ENCODE results near the gene MRPL20.
"Not testable (repeated sequence)": the region's sequence is repeated elsewhere in the genome, so short reads cannot be mapped to it uniquely, and the experiment has no call there.

Gene MRPL20

GRCh38 chr1:1406101-1406820 is 832 bp downstream of the MRPL20 start:
- no peak for DNase-seq (ENCODE audit: low read depth)

- DNase-seq (ENCODE audit: low read depth): no peak
These were observed 3.4 kb downstream of the MRPL20 start for GRCh38 chr1:1403653-1404052.

DNA sequence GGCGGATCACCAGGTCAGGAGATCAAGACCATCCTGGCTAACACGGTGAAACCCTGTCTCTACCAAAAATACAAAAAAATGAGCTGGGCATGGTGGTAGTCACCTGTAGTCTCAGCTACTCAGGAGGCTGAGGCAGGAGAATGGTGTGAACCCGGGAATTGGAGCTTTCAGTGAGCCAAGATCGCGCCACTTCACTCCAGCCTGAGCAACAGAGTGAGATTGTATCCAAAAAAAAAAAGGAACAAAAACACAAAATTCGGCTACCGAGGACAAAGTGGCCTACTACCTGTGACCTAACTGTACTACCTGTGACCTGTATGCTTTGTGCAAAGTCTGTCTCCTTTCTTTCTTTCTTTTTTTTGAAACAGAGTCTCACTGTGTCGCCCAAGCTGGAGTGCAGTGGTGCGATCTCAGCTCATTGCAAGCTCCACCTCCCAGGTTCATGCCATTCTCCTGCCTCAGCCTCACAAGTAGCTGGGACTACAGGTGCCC is 4.1 kb downstream of the MRPL20 start:
- not testable (repeated sequence) for DNase-seq (ENCODE audit: low read depth)

DNA sequence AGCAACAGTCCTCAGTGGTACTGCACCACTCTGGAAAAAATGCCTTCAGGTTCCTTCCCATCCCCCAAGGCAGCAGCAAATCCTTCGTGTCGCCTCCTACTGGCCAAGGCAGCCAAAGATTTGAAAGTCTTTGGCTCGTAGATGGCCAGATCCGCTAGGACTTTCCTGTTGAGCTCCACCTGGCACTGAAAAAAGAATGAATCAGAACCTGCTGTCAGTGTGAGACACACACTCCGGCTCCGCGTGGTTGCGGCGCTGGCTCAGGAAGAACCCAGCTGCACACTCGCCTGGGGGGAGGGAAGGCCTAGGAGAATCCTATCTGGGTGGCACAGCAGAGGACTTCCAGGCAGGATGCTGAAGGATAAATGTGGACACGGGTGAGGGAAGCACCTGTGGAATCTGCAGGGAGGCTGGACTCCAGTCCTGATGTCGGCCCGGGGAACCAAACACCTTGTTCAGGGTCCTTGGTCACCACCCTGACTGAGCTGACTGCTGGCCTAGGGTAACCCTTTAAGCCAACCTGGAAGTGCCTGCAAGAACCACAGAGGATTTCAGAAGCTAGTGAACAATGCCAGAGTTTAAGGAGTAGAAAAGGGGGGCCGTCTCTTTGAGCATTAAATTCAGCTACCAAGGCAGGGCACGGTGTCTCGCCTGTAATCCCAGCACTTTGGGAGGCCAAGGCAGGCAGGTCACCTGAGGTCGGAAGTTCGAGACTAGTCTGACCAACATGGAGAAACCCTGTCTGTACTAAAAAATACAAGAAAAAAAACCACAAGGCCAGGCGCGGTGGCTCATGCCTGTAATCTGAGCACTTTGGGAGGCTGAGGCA is 4.8 kb downstream of the MRPL20 start:
- DNase-seq (ENCODE audit: low read depth): no peak

- no peak for DNase-seq (ENCODE audit: low read depth)
These were observed 5.6 kb downstream of the MRPL20 start for GRCh38 chr1:1401457-1402010.

DNA sequence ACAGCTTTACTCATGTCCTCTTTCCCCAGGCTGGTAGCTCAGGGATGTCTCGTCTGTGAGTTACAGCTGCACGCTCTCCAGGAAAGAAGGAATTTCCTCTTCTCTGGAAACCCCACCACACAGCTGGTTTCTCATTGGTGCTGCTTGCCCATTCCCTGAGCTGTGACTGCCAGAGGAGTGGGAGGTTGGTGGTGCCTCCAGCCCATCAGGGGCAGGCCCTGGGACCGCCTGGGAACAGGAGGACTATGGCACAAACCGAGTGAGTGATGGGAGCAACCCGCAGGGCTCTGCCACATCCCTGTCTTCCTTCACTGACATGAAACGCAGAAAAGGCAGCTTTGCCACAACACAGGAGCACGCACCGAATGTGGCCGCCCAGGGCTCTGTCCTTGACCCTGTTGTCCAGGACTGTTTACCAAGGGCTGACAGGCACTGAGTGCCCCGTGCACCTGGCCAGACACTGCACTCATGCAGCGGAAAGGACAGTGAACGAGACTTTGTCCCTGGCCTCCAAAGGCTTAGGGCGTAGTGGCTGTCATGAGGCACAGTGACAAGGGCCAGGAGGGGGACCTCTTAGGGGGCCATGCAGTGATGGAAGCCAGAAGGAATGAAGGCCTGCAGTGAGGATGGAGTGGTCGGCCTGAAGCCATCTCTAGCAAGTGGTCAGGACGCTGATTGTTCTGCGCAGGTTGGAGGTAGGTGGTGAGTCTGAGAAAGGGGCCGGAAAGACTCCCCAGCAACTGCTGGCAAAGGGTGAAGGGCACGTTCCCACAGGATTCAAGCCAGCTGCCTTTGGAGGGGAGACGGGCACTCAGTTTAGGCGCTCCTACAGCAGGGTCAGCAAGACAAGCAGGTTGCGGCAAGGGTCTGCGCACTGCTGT is 6.3 kb downstream of the MRPL20 start:
- no peak for DNase-seq (ENCODE audit: low read depth)

GRCh38 chr1:1399872-1400575 is 7.1 kb downstream of the MRPL20 start:
- DNase-seq (ENCODE audit: low read depth): no peak

- DNase-seq (ENCODE audit: low read depth): peak; percentile 87
These were observed 7.8 kb downstream of the MRPL20 start, which contains the start of gene CCNL2 for GRCh38 chr1:1399187-1399871. Gene CCNL2 (minus strand): TSS chr1:1399335. CDS start chr1:1399306, 29 bp downstream.

- no peak for DNase-seq (ENCODE audit: low read depth)
These were observed 8.4 kb downstream of the MRPL20 start for GRCh38 chr1:1398677-1399186.

DNA sequence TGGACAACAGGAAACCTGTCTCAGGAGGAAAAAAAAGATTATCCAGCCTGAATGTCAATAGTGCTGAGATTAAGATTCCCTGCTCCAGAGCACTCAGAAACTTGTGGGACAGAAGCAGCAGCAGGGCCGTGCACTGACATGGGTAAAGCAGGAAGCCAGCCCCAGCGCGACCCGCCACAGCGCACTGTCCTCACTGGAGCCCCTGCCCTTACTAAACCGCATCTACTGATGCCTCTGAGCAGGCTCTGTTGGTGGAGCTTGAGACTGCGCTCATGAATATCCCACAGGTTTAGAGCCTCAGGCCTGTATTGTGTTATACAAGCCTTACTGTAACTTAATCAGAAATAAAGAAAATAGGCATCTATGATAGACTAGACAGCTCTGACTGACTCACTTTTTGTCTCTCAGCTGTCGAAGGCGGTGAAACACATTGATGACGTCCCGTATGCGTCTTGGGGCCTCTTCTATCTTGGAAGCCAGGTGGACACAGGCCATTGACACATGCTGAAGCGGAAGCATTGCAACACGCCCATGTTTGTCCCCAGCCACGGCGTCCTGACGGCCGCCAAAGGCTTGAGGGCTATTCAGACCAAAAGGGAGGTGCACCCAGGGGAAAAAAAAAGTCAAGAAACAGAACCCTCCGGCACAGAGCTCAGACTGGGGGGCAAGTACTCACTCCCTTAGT is 9.1 kb downstream of the MRPL20 start:
- no peak for DNase-seq (ENCODE audit: low read depth)

DNA sequence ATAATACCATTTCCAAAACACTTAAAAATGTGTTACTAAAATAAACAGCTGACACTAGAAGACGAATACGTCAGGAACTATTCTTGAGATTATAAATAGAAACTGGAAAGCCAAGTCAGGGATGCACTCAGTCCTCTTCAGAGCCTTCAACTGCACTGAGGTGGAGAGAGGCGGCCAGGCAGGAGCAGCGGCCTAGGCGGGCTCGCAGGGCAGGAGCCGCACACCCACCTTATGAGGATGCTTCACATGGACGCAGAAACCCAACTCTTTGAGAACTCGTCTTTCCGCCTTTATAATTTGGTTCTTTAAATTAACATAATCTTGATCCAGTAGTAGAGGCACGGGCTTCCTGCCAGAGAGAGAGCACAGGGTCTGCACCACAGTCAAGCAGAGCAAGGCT is 11.9 kb downstream of the MRPL20 start:
- no peak for DNase-seq (ENCODE audit: low read depth)

GRCh38 chr1:1394116-1394515 is 13.0 kb downstream of the MRPL20 start:
- no peak for DNase-seq (ENCODE audit: low read depth)

- no peak for DNase-seq (ENCODE audit: low read depth)
These were observed 13.7 kb downstream of the MRPL20 start for GRCh38 chr1:1393428-1393827.

- DNase-seq (ENCODE audit: low read depth): no peak
These were observed 14.1 kb downstream of the MRPL20 start for GRCh38 chr1:1393014-1393413.

- DNase-seq (ENCODE audit: low read depth): no peak
These were observed 15.9 kb downstream of the MRPL20 start for GRCh38 chr1:1391225-1391624.

- no peak for DNase-seq (ENCODE audit: low read depth)
These were observed 16.4 kb downstream of the MRPL20 start for GRCh38 chr1:1390675-1391074.

DNA sequence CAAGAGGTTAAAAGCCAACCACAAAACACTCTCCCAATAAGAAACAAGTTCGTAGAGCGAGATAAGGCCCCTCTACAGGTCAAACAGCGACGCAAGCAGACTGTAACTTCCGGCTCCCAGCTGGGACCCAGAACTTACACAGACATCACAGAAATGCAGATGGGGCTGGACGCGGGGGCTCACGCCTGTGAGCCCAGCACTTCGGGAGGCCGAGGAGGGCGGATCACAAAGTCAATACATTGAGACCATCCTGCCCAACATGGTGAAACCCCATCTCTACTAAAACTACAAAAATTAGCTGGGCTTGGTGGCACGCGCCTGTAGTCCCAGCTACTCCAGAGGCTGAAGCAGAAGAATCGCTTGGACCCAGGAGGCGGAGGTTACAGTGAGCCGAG is 19.0 kb downstream of the MRPL20 start:
- DNase-seq (ENCODE audit: low read depth): no peak

DNA sequence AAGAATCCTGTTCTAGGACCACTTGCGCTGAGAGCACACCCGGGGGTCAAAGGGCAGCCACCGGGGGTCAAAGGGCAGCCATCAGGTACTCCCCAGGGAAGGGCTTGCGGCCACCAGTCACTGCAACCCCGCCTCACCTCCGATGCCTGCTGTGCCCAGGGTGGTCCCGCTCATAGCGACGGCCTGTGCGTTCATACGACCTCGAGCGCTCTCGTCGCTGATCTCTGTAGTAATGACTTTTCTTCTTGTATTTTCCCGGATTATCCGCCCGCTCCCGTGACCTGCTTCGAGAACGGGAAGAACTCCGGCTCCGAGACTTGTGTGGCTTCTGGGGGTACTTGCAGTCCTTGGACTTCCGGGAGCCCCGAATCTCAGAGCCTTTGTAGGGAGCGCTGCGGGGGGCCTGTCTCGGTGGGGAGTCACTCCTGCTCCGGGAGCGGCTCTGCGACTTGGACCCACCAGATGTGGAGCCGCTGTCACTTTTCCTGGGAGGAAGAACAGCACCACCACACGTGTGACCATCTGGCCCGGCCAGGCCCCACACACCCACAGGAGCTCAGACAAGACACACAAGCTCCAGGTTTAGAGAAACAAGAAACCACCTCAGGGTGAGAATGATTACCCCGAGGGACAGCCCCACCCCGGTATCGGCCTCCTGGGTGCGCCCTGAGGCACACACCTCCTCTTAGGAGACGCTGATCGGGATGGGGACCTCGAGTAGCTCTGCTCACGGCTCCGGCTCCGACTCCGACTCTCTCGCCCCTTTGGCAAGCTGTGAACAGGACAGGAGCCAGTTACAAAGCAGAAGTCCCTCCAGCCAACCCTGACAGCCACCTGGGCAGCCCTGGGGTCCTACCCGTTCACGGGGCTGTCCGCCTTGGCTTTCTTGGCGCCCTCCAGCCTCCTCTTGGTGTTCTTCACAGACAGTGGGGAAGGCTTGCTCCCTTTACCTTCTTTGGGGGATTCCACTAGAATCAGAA is 19.7 kb downstream of the MRPL20 start:
- DNase-seq (ENCODE audit: low read depth): no peak

GRCh38 chr1:1385931-1386330 is 21.2 kb downstream of the MRPL20 start:
- no peak for DNase-seq (ENCODE audit: low read depth)

Measured in HS-5 (cell line).